ENCODE measurements around the gene MYL9. TPM values are rescaled to one million over a fixed set of nuclear protein-coding genes. Genes with fewer than 3 reads are reported as not detected.

Gene MYL9
- total and polyA plus RNA-seq, 2 donors (not counting 1 experiment from before 2014, with no cell fraction given) = 25.4 to 457 TPM

- TF ChIP-seq, protein P1, sequence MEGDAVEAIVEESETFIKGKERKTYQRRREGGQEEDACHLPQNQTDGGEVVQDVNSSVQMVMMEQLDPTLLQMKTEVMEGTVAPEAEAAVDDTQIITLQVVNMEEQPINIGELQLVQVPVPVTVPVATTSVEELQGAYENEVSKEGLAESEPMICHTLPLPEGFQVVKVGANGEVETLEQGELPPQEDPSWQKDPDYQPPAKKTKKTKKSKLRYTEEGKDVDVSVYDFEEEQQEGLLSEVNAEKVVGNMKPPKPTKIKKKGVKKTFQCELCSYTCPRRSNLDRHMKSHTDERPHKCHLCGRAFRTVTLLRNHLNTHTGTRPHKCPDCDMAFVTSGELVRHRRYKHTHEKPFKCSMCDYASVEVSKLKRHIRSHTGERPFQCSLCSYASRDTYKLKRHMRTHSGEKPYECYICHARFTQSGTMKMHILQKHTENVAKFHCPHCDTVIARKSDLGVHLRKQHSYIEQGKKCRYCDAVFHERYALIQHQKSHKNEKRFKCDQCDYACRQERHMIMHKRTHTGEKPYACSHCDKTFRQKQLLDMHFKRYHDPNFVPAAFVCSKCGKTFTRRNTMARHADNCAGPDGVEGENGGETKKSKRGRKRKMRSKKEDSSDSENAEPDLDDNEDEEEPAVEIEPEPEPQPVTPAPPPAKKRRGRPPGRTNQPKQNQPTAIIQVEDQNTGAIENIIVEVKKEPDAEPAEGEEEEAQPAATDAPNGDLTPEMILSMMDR (conservative IDR thresholded peaks at IDR 0.05 in 1 of 2, IDR thresholded peaks at IDR 0.05 in 1 of 2; ENCODE audit: low read depth in 1 of 2, low read length in 2 of 2) = no peak
- TF ChIP-seq EZH2 (IDR thresholded peaks at IDR 0.05; ENCODE audit: low read length, missing control alignments) = no peak
- Histone ChIP-seq H3K27me3 (ENCODE audit: control insufficient read depth, insufficient read depth, low read length) (no peaks in the 10 kb centered on the region), H3K27ac (ENCODE audit: insufficient read depth, low read length) (peak overlapping the region; percentile 75), H3K9me3 (ENCODE audit: control insufficient read depth, insufficient read depth, low read depth, low read length) (no peaks in the 10 kb centered on the region), H4K20me1 (ENCODE audit: control insufficient read depth, extremely low read depth, insufficient read depth, low read length) (no peaks in the 10 kb centered on the region), H3K4me2 (ENCODE audit: extremely low read depth, insufficient read depth, low read length) (peak overlapping the region; percentile 85), H2AFZ (ENCODE audit: low read length) (no peak overlapping the region), H3K79me2 (ENCODE audit: control insufficient read depth, insufficient read depth, low read length) (peaks cover 38% of the 10 kb centered on the region), H3K4me1 (ENCODE audit: control insufficient read depth, extremely low read depth, insufficient read depth, low read length) (peaks cover 22% of the 10 kb centered on the region), H3K9ac (ENCODE audit: insufficient read depth, low read length) (peak overlapping the region; percentile 46), H3K36me3 (ENCODE audit: control insufficient read depth, insufficient read depth, low read length) (peaks cover 18% of the 10 kb centered on the region), H3K4me3 (replicated peaks in 1 of 4; ENCODE audit: control extremely low read depth in 1 of 4, insufficient read depth in 1 of 4, low read depth in 3 of 4, low read length in 4 of 4) (peak overlapping the region in 3 of 4 experiments; percentile 81 to 98 (median 89))
- DNase-seq (ENCODE audit: low read depth in 2 of 2) = peak; percentile 74 to 83
Measured at GRCh38 chr20:36543184-36544133, 2.1 kb downstream of the MYL9 start.

GRCh38 chr20:36544134-36545018, 3.1 kb downstream of the MYL9 start:
- no peaks in the 10 kb centered on the region for H4K20me1 ChIP-seq (ENCODE audit: control insufficient read depth, extremely low read depth, insufficient read depth, low read length)
- H3K27me3 ChIP-seq (ENCODE audit: control insufficient read depth, insufficient read depth, low read length) = no peaks in the 10 kb centered on the region
- no peak overlapping the region for H3K9ac ChIP-seq (ENCODE audit: insufficient read depth, low read length)
- peak overlapping the region in 1 of 4 experiments; percentile 98 for H3K4me3 ChIP-seq (replicated peaks in 1 of 4; ENCODE audit: control extremely low read depth in 1 of 4, insufficient read depth in 1 of 4, low read depth in 3 of 4, low read length in 4 of 4)
- H3K36me3 ChIP-seq (ENCODE audit: control insufficient read depth, insufficient read depth, low read length) = peaks cover 23% of the 10 kb centered on the region
- peak overlapping the region; percentile 75 for H3K27ac ChIP-seq (ENCODE audit: insufficient read depth, low read length)
- DNase-seq (ENCODE audit: low read depth in 2 of 2) = peak; percentile 63 to 81
- H3K79me2 ChIP-seq (ENCODE audit: control insufficient read depth, insufficient read depth, low read length) = peaks cover 38% of the 10 kb centered on the region
- peaks cover 22% of the 10 kb centered on the region for H3K4me1 ChIP-seq (ENCODE audit: control insufficient read depth, extremely low read depth, insufficient read depth, low read length)
- TF ChIP-seq, protein P1 (conservative IDR thresholded peaks at IDR 0.05 in 1 of 2, IDR thresholded peaks at IDR 0.05 in 1 of 2; ENCODE audit: low read depth in 1 of 2, low read length in 2 of 2) = no peak
- no peak for TF ChIP-seq EZH2 (IDR thresholded peaks at IDR 0.05; ENCODE audit: low read length, missing control alignments)
- H3K9me3 ChIP-seq (ENCODE audit: control insufficient read depth, insufficient read depth, low read depth, low read length) = no peaks in the 10 kb centered on the region
- no peak overlapping the region for H2AFZ ChIP-seq (ENCODE audit: low read length)
- H3K4me2 ChIP-seq (ENCODE audit: extremely low read depth, insufficient read depth, low read length) = peak overlapping the region; percentile 17

All from fibroblast of lung (primary cell).